SKM-1 treated with dmso at 0.1 percent for 144 hours (cell line): ENCODE results near the gene KCNC4.

Experiments used
- DNase-seq: peaks from one replicate; lab custom pipeline; 2025; ENCODE audit not compliant: unreplicated experiment; lab: John Stamatoyannopoulos, UW

Gene KCNC4

GRCh38 chr1:110211496-110212168 is 1.5 kb downstream of the KCNC4 start:
- DNase-seq, result no peak

DNA sequence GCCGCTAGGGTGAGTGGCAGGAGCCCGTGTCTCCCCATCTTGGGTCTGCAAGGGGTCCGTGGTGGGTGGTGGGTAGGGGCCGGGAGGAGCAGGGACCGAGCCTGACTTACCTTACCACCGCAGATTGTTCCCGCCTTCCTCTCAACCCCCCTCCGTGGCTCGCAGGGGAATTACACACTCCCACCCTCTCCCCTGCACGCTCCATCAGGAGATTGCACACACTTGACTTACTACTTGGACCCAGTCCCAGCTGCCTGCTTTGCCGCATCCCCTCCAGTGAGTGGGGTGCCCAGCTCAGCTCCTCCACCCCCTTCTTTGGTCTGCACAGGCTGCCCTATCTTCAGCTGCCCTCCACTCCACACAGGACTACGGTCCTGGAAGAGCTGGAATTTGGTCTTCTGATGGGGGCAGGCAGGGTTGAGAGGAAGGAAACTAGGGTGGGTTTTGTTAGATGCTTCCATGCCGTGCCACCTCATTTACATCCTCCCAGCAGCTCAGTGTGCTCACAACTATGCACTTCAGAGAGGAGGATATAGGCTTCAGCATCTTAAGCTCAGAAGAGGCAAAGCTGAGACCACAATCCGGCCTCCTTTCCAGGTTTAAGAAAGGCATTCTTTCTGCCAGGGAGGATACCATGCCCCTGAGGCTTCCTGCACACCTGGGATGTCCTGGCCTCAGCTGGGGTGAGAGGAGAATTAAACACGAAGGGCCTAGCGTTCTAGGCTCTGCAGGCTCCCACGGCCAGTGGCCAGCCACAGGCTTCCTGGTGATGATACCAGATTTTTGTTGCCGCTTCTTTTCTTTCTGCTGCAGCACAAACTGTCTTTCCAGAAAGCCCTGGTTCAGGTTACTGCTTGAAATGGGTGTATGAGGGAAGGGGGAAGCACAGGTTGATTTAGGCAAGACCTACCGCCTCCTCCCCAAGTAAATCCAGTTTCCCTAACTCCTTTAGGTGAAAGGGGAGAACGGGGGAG is 2.3 kb downstream of the KCNC4 start:
- no peak for DNase-seq

GRCh38 chr1:110213143-110213540 is 3.0 kb downstream of the KCNC4 start:
- no peak for DNase-seq

- no peak for DNase-seq
Measured at GRCh38 chr1:110214454-110215404, 4.6 kb downstream of the KCNC4 start.

DNA sequence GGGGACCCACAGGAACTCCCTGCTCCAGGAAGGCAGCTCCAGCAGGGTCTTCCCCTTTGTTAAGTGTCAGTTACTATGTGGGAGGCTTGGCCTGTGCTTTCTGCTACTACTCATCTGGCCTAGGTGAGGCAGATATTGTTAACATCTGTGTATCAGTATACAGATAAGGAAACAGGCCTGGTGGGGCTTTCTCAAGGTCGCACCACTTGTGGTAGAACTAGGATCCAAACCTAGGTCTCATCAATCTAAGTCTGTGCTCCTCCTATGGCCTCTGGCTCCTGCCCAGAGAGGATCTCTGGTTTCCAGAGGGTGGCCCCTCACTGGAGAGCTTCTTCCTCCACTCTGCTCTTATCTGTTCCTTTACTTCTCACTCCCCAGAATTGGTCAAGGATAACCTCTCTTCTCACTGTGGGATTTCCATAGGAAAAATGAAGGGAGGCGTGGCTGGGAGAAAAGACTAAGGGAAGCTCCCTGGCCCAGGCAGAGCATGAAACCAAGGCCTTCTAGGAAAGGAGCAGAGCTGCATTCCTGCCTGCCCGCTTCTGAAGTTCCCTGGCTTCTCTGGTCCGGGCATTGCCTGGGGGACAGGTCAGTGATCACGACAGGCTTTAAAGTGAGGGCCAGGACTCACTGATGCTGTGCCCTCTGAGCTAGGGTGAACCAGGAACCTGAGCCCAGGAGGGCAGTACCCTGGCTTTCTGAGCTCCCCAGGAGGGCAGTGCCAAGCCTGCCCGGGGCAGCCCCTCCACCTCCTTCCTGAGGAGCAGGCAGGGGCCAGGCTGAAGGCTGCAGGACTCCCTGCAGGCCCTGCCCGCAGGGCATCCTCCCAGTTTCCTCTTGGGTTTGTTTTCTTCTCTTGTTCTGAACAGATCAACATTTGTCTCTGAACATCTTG is 5.8 kb downstream of the KCNC4 start:
- no peak for DNase-seq

DNA sequence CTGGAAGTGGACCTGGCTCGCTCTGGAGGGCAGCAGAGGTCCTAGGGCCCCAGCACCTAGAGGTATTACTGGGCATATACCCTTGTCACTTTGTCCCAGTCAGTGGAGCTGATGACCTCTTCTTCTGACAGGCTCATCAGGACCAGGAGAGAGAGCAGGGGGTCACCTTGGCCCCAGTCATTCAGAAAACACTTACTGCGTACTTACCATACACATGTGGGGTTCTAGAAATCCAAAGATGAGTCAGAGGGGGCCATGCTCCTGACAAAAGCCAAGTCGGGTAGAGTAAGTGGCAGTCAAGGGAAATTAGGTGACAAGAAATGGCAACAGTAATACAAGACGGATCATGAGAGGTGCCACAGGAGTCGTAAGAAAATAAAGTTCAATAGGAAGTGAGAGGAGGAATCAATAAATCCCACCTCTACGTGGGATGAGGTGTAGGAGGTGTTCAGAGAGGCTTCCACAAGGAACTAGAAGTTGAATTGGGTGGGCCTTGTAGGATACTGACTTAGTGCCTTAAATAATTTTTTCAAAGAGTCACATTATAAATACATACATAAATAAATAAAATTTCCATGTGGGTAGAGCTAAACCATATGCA is 6.8 kb downstream of the KCNC4 start:
- no peak for DNase-seq

DNA sequence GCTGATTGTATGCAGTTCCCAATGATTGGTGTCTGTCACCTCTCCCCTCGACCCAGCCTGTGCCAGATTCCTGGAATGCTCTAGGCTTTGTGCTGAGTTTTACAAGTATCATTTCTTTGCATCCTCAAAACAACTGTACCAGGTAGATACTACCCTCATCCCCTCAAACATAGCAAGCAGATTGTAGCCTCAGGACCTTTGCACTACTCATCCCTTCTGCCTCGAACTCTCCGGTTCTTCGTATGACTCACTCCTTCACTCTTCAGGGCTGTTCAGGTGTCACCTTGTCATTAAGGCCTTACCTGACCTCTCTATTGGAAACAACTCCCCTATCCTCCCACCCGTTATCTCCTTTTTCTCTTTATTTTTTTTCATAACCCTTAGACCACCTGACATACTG is 8.0 kb downstream of the KCNC4 start:
- no peak for DNase-seq

- no peak for DNase-seq
Measured at GRCh38 chr1:110218739-110219138, 8.6 kb downstream of the KCNC4 start.

DNA sequence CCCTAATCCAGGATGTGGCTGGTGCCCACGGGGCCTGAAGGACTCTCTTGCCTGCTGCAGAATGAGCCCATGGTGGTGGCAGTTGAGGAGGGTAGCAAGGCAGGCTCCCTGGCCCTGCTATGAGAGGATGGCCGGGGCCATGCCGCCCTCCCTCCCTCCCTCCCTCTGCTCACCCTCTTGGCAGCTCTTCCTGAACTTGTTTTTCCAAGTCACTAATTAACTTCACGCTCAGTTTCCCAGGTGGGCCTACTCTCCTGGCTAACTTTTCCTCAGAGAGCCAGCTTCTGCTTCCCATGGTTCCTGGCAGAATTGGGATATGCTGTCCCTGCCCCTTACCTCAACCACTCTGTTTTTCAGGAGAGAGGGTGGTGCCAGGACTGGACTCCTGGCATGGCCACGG is 10.2 kb downstream of the KCNC4 start:
- DNase-seq, result no peak

- no peak for DNase-seq
Measured at GRCh38 chr1:110221119-110221518, 11.0 kb downstream of the KCNC4 start.

GRCh38 chr1:110223127-110223526 is 13.0 kb downstream of the KCNC4 start:
- no peak for DNase-seq

DNA sequence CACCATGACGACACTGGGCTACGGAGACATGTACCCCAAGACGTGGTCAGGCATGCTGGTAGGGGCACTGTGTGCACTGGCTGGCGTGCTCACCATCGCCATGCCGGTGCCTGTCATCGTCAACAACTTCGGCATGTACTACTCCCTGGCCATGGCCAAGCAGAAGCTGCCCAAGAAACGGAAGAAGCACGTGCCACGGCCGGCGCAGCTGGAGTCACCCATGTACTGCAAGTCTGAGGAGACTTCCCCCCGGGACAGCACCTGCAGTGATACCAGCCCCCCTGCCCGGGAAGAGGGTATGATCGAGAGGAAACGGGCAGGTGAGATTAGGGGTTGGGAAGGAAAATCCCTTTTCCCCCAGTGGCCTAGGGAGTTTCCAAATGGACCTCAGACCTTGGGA is 13.5 kb downstream of the KCNC4 start:
- no peak for DNase-seq

- no peak for DNase-seq
Measured at GRCh38 chr1:110224240-110224995, 14.3 kb downstream of the KCNC4 start.

DNA sequence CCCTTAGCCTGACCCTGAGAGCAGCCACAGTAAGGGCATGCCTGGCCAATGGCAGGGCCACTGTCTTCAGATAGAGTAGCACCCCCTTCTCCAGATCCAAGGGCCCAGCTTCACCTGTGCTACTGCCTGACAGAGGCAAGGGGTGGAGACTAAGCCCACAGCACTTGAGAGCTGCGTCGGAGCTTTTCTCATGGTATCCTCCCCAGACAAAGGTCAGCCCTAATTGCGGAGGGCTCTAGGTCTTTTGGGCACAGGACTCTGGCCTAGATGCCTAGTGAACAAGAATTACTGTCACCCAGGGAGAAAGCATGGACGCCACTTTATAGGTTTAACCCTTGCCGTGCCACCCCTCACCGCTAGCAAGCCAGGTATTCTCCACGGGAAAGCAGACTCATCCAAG is 15.1 kb downstream of the KCNC4 start:
- DNase-seq, result no peak

DNA sequence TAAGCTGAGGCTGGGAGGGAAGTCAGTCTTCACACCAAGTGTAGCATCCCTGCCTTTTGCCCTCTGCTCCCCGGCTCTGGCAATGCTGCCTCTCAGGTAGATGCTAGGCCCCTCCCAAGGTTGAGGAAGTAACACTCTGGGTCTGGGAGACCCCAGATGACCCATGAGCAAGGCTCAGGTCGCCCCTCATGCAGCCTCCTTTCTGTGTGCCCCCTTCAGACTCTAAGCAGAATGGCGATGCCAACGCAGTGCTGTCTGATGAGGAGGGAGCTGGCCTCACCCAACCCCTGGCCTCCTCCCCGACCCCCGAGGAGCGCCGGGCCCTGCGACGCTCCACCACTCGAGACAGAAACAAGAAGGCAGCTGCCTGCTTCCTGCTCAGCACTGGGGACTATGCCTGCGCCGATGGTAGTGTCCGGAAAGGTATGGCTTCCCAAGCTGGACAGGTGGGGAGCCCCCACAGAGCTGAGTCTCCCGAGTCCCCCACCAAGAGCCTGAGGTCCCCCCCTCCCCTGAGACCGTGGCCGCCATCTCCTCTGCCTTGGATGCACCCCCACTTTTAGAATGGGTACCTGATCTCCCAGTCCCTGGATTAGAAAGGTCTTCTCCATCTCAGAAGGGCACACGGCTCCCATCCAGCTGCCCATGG is 15.8 kb downstream of the KCNC4 start:
- no peak for DNase-seq

DNA sequence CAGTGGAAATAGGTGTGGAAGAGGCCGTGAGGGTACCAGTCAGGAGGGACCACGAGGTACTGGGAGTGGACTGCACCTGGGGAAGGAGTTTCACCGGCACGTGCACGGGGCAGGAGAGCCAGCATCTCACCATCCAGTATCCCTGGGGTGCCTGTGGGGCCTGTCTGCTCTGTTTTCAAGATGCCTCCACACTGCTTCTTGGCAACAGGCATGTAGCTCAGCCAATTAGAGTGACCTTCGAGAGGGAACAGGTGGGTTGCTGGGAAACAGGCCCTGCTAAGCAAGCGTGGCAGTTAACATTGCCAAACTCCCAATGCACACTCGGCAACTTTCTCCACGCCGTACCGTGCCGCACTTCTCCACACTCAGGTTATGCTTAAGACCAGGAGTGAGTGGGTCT is 17.7 kb downstream of the KCNC4 start:
- DNase-seq, result no peak

DNA sequence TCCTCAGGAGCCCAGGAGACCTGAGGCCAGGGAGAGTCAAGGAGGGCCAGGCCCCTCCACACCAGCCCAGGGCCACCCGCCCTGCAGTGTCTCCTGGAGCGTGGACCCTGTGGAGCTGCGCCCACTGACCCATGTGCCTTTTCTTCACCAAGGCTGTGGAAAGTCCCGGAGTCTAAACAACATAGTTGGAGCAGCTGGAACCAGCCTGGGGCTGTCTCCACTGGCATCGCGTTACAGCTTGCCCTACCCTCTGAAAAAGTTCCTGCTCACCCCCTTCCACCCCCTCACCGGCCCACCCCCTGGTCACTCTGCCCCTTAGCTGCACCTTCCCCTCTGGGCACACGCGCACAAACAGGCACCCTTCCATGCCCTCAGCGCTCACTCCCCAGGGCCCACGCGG is 18.3 kb downstream of the KCNC4 start:
- no peak for DNase-seq

DNA sequence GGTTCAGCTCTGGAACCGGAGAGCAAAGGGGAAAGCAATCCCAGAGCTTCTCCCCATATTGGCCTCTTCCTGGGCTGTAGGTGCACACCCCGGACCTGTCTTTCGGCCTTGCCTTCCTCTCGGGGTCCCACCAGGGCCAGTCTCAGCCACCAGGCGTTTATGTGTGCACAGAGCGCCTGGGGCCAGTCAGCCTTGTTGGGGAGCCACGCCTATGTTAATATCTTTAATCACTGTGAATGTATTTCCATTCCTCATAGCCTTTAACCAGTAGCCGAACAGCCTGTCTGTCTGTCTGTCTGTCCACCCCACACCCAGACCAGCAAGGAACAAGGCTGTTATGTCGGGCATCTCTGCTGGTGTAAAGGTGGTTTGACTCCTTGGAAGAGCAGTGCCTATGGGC is 18.8 kb downstream of the KCNC4 start:
- DNase-seq, result no peak
